GM12872 (cell line): ENCODE measurements around the gene RANGAP1.

Experiments used
- CTCF ChIP-seq: IDR thresholded peaks from 3 replicates; pipeline ENCODE4 v1.5.1; 2011; ENCODE audit warnings: low read depth, mild to moderate bottlenecking, low read length, moderate library complexity; ENCODE audit not compliant: insufficient read depth

Gene RANGAP1

GRCh38 chr22:41243361-41243760, 42.6 kb downstream of the RANGAP1 start:
- no peak for TF ChIP-seq CTCF

DNA sequence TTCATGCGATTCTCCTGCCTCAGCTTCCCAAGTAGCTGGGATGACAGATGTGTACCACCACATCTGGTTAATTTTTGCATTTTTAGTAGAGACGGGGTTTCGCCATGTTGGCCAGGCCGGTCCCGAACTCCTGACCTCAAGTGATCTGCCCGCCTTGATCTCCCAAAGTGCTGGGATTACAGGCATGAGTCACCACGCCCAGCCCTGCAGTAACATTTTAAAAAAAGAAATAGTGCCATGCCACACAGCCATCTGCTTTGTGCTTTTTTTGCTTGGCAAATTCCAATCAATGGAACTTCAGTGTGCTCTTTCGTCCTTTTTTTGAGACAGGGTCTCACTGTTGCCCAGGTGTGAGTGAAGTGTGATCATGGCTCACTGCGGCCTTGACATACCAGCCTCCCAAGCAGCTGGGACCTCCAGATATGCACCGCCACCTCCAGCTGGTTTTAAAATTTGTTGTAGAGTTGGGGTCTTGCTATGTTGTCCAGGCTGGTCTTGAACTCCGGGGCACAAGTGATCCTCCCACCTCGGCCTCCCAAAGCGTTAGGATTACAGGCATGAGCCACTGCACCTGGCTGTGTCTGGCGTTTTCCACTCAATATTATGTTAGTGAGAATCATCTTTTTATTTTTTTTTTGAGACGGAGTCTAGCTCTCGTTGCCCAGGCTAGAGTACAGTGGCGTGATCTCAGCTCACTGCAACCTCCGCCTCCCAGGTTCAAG, 43.4 kb downstream of the RANGAP1 start:
- no peak for TF ChIP-seq CTCF

- TF ChIP-seq CTCF, result no peak
These were observed 44.8 kb downstream of the RANGAP1 start for GRCh38 chr22:41241133-41241676.

GRCh38 chr22:41240377-41241132, 45.4 kb downstream of the RANGAP1 start, which contains the start of gene CHADL:
TSS of gene CHADL (minus strand) at chr22:41240931. CDS start at chr22:41240881, 50 bp downstream.
- no peak for TF ChIP-seq CTCF

DNA sequence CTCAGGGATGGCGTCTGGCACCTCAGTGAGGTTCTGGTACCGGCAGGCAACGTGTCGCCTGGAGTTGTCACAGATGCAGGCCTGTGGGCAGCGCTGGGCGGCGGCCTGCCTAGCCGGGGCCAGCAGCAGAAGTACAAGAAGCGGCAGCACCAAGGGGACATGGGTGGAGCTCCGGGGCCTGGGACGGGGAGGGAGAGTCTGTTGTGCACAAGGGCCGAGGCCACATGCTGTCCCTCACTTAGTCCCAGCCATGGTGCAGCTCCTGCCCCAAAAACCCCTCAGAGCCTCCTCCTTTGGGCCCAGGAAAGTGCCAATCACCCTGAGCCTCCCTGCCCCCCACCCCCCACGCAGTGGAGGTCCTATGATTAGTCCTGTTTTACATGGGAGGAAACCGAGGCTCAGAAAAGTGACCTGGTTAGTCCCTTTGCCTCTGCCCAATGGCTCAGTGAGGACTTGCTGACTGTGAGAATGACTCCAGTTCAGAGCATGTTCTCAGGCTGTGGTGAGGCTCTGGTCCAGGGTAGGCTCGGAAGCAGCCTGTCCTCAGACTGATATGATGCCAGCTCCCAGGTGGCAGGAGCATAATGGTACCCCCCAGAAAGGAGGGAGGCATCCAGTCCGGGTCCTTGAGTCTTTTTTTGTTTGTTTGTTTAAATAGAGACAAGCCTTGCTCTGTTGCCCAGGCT, 46.4 kb downstream of the RANGAP1 start:
- no peak for TF ChIP-seq CTCF

DNA sequence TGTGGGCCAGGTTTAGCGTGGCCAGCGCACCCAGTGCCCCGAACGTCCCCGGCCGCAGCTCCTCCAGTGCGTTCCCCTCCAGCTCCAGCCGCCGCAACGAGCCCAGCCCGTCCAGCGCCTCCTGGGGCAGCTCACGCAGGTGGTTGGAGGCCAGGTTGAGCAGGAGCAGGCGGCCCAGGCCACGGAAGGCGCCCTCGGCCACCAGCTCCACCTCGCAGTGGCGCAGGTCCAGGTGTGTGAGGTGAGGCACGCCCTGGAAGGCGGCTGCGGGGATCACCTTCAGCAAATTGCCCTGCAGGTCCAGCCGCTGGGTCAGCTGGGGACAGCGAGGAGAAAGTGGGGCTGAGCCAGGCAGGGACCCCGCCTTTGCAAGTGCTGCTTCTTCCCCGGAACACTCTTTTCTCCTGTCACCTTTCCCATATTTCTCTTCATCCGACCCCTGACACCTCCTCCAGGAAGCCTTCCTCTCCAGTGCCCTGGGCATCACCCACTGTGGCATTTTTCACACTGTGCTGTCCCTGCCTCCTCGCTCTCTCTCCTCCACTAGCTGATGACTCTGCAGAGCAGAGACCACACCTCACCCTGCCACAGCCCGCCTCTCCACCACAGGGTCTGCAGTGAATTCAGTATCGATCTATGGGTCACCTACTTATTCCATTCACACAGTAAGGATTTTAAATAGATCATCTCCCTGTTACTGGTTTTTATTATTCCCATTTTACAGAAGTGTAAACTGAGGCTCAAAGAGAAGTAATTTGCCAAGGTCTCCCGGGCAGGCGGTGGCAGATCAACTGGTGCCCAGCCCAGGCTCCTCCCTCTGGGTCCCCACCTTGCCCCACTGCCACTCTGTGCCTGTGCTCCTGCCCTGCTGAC, 47.2 kb downstream of the RANGAP1 start:
- TF ChIP-seq CTCF, result no peak
